ENCODE measurements around the gene RAB7A.

- TF ChIP-seq CTCF (IDR thresholded peaks at IDR 0.05; ENCODE audit: poor library complexity, severe bottlenecking): peak; percentile 84
- no peak for TF ChIP-seq EZH2 (IDR thresholded peaks at IDR 0.05; ENCODE audit: borderline replicate concordance, insufficient read depth, low read length, poor library complexity, severe bottlenecking)
- peak; percentile 78 for TF ChIP-seq RAD21 (conservative IDR thresholded peaks at IDR 0.05)
- no peak for TF ChIP-seq EP300 (conservative IDR thresholded peaks at IDR 0.05; ENCODE audit: poor library complexity, severe bottlenecking)
- TF ChIP-seq SMC3 (conservative IDR thresholded peaks at IDR 0.05; ENCODE audit: poor library complexity): peak; percentile 88
- no peak for TF ChIP-seq POLR2AphosphoS5 (IDR thresholded peaks at IDR 0.05)
- no peak for TF ChIP-seq REST (IDR thresholded peaks at IDR 0.05; ENCODE audit: borderline replicate concordance)
Observed at GRCh38 chr3:128794770-128795649, 69.0 kb downstream of the RAB7A start.

All from neural cell (in vitro differentiated cells).